ENCODE measurements around the gene APELA.

Gene APELA

DNA sequence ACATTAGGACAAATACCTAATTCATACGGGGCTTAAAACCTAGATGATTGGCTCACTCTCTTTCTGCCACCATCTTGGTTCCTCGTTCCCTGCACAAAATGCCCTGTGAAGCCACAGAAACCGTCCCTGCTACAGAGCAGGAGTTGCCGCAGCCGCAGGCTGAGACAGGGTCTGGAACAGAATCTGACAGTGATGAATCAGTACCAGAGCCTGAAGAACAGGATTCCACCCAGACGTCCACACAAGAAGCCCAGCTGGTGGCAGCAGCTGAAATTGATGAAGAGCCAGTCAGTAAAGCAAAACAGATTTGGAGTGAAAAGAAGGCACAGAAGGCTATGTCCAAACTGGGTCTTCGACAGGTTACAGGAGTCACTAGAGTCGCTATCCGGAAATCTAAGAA lies 66.2 kb downstream of the APELA start:
- Histone ChIP-seq H4K20me1 (ENCODE audit: insufficient read depth, low read length) (no peaks in the 10 kb centered on the region), H3K79me2 (ENCODE audit: low read length) (no peaks in the 10 kb centered on the region), H3K27me3 (replicated peaks; ENCODE audit: insufficient read depth, low read length) (no peaks in the 10 kb centered on the region), H3K36me3 (replicated peaks; ENCODE audit: insufficient read depth, low read length) (no peaks in the 10 kb centered on the region), H3K9me2 (replicated peaks; ENCODE audit: insufficient read depth, low read length) (no peaks in the 10 kb centered on the region), H3K4me3 (ENCODE audit: low read length) (peak overlapping the region; percentile 35; the same call in 1 of the 2 replicates), H3K4me1 (ENCODE audit: low read length) (peaks cover 7% of the 10 kb centered on the region; the same call in 1 of the 2 replicates), H3K9ac (ENCODE audit: low read length) (peak overlapping the region; percentile 33; the same call in 1 of the 2 replicates), H3K27ac (ENCODE audit: low read length) (peak overlapping the region; percentile 80; the same call in 1 of the 2 replicates), H3K4me2 (ENCODE audit: low read depth, low read length) (peak overlapping the region; percentile 50), H3K9me3 (replicated peaks; ENCODE audit: insufficient read depth, low read length) (no peaks in the 10 kb centered on the region), H2AFZ (ENCODE audit: low read length) (peak overlapping the region; percentile 61), H3F3A (ENCODE audit: insufficient read depth, low read length) (peaks cover 9% of the 10 kb centered on the region; the same call in 1 of the 2 replicates)
- no peak for TF ChIP-seq EZH2phosphoT487 (IDR thresholded peaks at IDR 0.05; ENCODE audit: low read length)
- TF ChIP-seq, protein P1, sequence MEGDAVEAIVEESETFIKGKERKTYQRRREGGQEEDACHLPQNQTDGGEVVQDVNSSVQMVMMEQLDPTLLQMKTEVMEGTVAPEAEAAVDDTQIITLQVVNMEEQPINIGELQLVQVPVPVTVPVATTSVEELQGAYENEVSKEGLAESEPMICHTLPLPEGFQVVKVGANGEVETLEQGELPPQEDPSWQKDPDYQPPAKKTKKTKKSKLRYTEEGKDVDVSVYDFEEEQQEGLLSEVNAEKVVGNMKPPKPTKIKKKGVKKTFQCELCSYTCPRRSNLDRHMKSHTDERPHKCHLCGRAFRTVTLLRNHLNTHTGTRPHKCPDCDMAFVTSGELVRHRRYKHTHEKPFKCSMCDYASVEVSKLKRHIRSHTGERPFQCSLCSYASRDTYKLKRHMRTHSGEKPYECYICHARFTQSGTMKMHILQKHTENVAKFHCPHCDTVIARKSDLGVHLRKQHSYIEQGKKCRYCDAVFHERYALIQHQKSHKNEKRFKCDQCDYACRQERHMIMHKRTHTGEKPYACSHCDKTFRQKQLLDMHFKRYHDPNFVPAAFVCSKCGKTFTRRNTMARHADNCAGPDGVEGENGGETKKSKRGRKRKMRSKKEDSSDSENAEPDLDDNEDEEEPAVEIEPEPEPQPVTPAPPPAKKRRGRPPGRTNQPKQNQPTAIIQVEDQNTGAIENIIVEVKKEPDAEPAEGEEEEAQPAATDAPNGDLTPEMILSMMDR (IDR thresholded peaks at IDR 0.05; ENCODE audit: low read length), result no peak
- TF ChIP-seq EZH2 (optimal IDR thresholded peaks at IDR 0.05; ENCODE audit: low read depth, low read length), result no peak
- DNase-seq, result peak; percentile 64

DNA sequence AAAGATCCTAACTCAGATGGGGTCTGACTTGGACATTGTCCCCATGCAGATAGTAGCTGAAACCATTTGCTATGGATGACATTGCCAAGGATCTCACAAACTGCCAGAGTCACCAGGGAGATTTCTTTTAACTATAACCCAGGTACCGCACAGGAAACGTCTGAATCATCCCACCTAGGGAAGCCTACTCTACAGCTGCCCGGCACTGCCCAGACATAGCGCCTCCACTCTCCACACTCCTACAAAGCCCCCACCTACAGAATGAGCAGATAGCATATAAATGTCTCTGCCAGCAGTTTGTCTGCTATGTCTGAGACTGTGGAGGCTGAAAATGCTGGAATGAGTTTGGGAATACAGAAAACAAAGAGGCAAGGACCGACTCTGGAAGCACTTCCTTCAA lies 68.2 kb downstream of the APELA start:
- Histone ChIP-seq H3F3A (ENCODE audit: insufficient read depth, low read length) (peaks cover 9% of the 10 kb centered on the region; the same call in 1 of the 2 replicates), H2AFZ (ENCODE audit: low read length) (no peak overlapping the region), H3K79me2 (ENCODE audit: low read length) (no peaks in the 10 kb centered on the region), H3K4me1 (ENCODE audit: low read length) (peaks cover 7% of the 10 kb centered on the region; the same call in 1 of the 2 replicates), H3K4me3 (ENCODE audit: low read length) (no peak overlapping the region), H3K36me3 (replicated peaks; ENCODE audit: insufficient read depth, low read length) (no peaks in the 10 kb centered on the region), H4K20me1 (ENCODE audit: insufficient read depth, low read length) (no peaks in the 10 kb centered on the region), H3K9ac (ENCODE audit: low read length) (no peak overlapping the region), H3K4me2 (ENCODE audit: low read depth, low read length) (no peak overlapping the region), H3K27me3 (replicated peaks; ENCODE audit: insufficient read depth, low read length) (no peaks in the 10 kb centered on the region), H3K9me3 (replicated peaks; ENCODE audit: insufficient read depth, low read length) (no peaks in the 10 kb centered on the region), H3K27ac (ENCODE audit: low read length) (no peak overlapping the region), H3K9me2 (replicated peaks; ENCODE audit: insufficient read depth, low read length) (no peaks in the 10 kb centered on the region)
- DNase-seq, result no peak
- TF ChIP-seq EZH2phosphoT487 (IDR thresholded peaks at IDR 0.05; ENCODE audit: low read length) (no peak), EZH2 (optimal IDR thresholded peaks at IDR 0.05; ENCODE audit: low read depth, low read length) (no peak)
- TF ChIP-seq, protein P1 (IDR thresholded peaks at IDR 0.05; ENCODE audit: low read length), result no peak

GRCh38 chr4:164946810-164947209 lies 69.8 kb downstream of the APELA start:
- Histone ChIP-seq H3F3A (ENCODE audit: insufficient read depth, low read length) (peaks cover 9% of the 10 kb centered on the region; the same call in 1 of the 2 replicates), H2AFZ (ENCODE audit: low read length) (no peak overlapping the region), H4K20me1 (ENCODE audit: insufficient read depth, low read length) (no peaks in the 10 kb centered on the region), H3K4me2 (ENCODE audit: low read depth, low read length) (no peak overlapping the region), H3K36me3 (replicated peaks; ENCODE audit: insufficient read depth, low read length) (no peaks in the 10 kb centered on the region), H3K79me2 (ENCODE audit: low read length) (no peaks in the 10 kb centered on the region), H3K9me3 (replicated peaks; ENCODE audit: insufficient read depth, low read length) (no peaks in the 10 kb centered on the region), H3K27ac (ENCODE audit: low read length) (no peak overlapping the region), H3K9me2 (replicated peaks; ENCODE audit: insufficient read depth, low read length) (no peaks in the 10 kb centered on the region), H3K4me3 (ENCODE audit: low read length) (no peak overlapping the region), H3K9ac (ENCODE audit: low read length) (no peak overlapping the region), H3K27me3 (replicated peaks; ENCODE audit: insufficient read depth, low read length) (no peaks in the 10 kb centered on the region), H3K4me1 (ENCODE audit: low read length) (peaks cover 7% of the 10 kb centered on the region; the same call in 1 of the 2 replicates)
- no peak for DNase-seq
- TF ChIP-seq, protein P1 (IDR thresholded peaks at IDR 0.05; ENCODE audit: low read length), result no peak
- TF ChIP-seq EZH2phosphoT487 (IDR thresholded peaks at IDR 0.05; ENCODE audit: low read length) (no peak), EZH2 (optimal IDR thresholded peaks at IDR 0.05; ENCODE audit: low read depth, low read length) (no peak)

Measured in MM.1S (cell line).